ENCODE data around the gene SLC39A7. TPM values are rescaled to one million over a fixed set of nuclear protein-coding genes. Genes with fewer than 3 reads are reported as not detected.

Gene SLC39A7
- total and polyA plus RNA-seq, 2 of the 13 experiments (the other 11 are each of a cell fraction or from before 2014, with no cell fraction given) = 142 to 229 TPM

DNA sequence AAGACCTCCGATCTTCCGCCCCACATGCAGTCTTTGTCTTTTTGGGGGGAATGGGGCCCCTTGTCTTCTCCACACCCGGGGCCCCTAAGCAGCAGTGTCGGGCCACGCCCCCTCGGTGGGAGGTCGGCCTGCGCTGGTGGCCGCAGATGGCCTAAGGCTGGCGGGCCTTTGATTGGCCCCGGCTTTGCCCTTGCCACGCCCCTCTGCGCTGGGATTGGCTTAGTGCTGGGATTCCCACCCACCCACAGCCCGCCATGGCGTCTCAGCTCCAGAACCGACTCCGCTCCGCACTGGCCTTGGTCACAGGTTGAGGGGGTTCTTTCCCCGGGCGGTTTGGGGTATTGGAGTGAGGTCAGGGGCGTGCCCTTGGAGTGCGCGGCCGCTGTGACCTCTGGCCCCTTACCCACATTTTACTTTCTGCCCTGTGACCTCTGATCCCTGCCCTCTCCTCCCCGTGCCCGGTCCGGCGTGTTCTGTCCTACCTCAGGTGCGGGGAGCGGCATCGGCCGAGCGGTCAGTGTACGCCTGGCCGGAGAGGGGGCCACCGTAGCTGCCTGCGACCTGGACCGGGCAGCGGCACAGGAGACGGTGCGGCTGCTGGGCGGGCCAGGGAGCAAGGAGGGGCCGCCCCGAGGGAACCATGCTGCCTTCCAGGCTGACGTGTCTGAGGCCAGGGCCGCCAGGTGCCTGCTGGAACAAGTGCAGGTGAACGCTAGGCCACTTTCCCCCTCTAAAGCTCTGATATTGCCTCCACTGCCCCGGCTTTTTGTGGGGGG lies 3.9 kb downstream of the SLC39A7 start, which contains the start of gene HSD17B8 (continued):
- TF ChIP-seq ISX (CRISPR knock-in tag; conservative IDR thresholded peaks at IDR 0.05) (no peak), KDM2A (CRISPR knock-in tag; IDR thresholded peaks at IDR 0.05; ENCODE audit: borderline replicate concordance, low read depth) (peak; percentile 100), ZNF567 (CRISPR knock-in tag; IDR thresholded peaks at IDR 0.05; ENCODE audit: borderline replicate concordance) (no peak), ZNF629 (CRISPR knock-in tag; conservative IDR thresholded peaks at IDR 0.05) (no peak), ZNF224 (CRISPR knock-in tag; IDR thresholded peaks at IDR 0.05) (no peak), JUN (CRISPR knock-in tag; IDR thresholded peaks at IDR 0.05) (peak; percentile 36; the same call in 1 of the 2 replicates), TRIM24 (CRISPR knock-in tag; IDR thresholded peaks at IDR 0.05) (no peak), FOSL2 (CRISPR knock-in tag; IDR thresholded peaks at IDR 0.05) (peak; percentile 41; the same call in 1 of the 2 replicates), ZNF441 (CRISPR knock-in tag; IDR thresholded peaks at IDR 0.05; ENCODE audit: borderline replicate concordance) (peak; percentile 89; the same call in 1 of the 2 replicates), KLF16 (CRISPR knock-in tag; IDR thresholded peaks at IDR 0.05) (peak in 1 of 2 experiments; percentile 80; a peak in 1 of 4 replicates), HCFC1 (IDR thresholded peaks at IDR 0.05; ENCODE audit: low read depth, low read length) (no peak), ZNF816 (CRISPR knock-in tag; IDR thresholded peaks at IDR 0.05; ENCODE audit: borderline replicate concordance) (no peak), KLF9 (CRISPR knock-in tag; IDR thresholded peaks at IDR 0.05; ENCODE audit: low read depth) (peak; percentile 97), ZSCAN31 (CRISPR knock-in tag; IDR thresholded peaks at IDR 0.05; ENCODE audit: low read depth) (no peak; the same call in 1 of the 2 replicates), ZNF333 (CRISPR knock-in tag; IDR thresholded peaks at IDR 0.05; ENCODE audit: borderline replicate concordance) (0 out of 2 replicates have a peak, but pooled peaks have one; percentile 88), ZNF841 (CRISPR knock-in tag; IDR thresholded peaks at IDR 0.05; ENCODE audit: borderline replicate concordance) (no peak), SP140L (CRISPR knock-in tag; IDR thresholded peaks at IDR 0.05; ENCODE audit: borderline replicate concordance) (no peak), ISL2 (CRISPR knock-in tag; IDR thresholded peaks at IDR 0.05) (peak; percentile 67), PAXIP1 (CRISPR knock-in tag; conservative IDR thresholded peaks at IDR 0.05) (peak; percentile 72)
- TF ChIP-seq, protein P1, sequence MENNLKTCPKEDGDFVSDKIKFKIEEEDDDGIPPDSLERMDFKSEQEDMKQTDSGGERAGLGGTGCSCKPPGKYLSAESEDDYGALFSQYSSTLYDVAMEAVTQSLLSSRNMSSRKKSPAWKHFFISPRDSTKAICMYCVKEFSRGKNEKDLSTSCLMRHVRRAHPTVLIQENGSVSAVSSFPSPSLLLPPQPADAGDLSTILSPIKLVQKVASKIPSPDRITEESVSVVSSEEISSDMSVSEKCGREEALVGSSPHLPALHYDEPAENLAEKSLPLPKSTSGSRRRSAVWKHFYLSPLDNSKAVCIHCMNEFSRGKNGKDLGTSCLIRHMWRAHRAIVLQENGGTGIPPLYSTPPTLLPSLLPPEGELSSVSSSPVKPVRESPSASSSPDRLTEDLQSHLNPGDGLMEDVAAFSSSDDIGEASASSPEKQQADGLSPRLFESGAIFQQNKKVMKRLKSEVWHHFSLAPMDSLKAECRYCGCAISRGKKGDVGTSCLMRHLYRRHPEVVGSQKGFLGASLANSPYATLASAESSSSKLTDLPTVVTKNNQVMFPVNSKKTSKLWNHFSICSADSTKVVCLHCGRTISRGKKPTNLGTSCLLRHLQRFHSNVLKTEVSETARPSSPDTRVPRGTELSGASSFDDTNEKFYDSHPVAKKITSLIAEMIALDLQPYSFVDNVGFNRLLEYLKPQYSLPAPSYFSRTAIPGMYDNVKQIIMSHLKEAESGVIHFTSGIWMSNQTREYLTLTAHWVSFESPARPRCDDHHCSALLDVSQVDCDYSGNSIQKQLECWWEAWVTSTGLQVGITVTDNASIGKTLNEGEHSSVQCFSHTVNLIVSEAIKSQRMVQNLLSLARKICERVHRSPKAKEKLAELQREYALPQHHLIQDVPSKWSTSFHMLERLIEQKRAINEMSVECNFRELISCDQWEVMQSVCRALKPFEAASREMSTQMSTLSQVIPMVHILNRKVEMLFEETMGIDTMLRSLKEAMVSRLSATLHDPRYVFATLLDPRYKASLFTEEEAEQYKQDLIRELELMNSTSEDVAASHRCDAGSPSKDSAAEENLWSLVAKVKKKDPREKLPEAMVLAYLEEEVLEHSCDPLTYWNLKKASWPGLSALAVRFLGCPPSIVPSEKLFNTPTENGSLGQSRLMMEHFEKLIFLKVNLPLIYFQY (CRISPR knock-in tag; IDR thresholded peaks at IDR 0.05; ENCODE audit: borderline replicate concordance) = peak; percentile 86
- TF ChIP-seq, protein P2, sequence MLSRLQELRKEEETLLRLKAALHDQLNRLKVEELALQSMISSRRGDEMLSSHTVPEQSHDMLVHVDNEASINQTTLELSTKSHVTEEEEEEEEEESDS (CRISPR knock-in tag; IDR thresholded peaks at IDR 0.05; ENCODE audit: borderline replicate concordance) = no peak
